ENCODE data around the gene ZNF543.
A peak's percentile ranks its signal among the peaks of the same experiment; 100 is the strongest.
"Not testable (repeated sequence)": the region's sequence is repeated elsewhere in the genome, so short reads cannot be mapped to it uniquely, and the experiment has no call there.

ZNF543 gene

DNA sequence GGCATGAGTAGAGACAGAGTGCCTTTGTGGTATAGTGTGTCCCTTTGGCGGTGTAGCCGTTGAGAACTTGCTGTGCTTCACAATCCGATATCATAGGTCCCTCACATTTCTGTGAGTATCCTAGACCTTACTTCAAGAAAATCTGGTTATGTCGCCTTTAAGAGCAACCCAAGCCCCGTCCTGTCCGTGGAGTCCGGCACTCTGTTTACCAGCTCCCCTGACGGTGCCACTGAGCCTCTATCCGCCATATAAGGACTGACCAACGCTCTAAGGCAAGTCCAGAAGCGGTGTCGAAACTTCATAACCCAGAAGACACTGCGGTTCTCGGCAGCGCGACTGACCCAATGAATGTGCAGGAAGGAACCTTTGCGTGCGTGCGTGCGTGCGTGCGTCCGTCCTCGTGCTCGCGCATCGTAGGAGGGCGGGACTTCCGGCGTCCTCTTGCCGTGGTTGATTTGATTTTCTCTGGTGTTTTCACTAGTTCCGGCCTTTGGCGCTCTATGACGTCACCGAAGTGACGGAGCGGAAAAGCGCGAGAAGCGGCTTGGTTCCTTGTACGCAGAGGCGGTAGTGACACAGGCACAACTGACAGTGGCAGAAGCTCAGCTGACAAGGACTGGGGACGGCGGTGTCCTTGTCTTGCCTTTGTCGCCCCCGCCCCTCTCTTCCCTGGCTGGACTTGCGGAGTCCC, 42.9 kb downstream of the ZNF543 start, which contains the start of the genes TRAPPC2B and ZNF547:
Gene TRAPPC2B, plus strand, starts transcription at position 555 of the 691 bp plus-strand sequence. CDS start 1,283 bp downstream, outside the sequence.
Gene ZNF547, plus strand, starts transcription at position 555 of the 691 bp plus-strand sequence. CDS start 5,005 bp downstream, outside the sequence.
- TF ChIP-seq, protein P1, sequence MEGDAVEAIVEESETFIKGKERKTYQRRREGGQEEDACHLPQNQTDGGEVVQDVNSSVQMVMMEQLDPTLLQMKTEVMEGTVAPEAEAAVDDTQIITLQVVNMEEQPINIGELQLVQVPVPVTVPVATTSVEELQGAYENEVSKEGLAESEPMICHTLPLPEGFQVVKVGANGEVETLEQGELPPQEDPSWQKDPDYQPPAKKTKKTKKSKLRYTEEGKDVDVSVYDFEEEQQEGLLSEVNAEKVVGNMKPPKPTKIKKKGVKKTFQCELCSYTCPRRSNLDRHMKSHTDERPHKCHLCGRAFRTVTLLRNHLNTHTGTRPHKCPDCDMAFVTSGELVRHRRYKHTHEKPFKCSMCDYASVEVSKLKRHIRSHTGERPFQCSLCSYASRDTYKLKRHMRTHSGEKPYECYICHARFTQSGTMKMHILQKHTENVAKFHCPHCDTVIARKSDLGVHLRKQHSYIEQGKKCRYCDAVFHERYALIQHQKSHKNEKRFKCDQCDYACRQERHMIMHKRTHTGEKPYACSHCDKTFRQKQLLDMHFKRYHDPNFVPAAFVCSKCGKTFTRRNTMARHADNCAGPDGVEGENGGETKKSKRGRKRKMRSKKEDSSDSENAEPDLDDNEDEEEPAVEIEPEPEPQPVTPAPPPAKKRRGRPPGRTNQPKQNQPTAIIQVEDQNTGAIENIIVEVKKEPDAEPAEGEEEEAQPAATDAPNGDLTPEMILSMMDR (IDR thresholded peaks at IDR 0.05; ENCODE audit: low read depth, low read length) = no peak
- H3K4me3 ChIP-seq (ENCODE audit: low read depth, low read length) = peak within 1 kb of the TSS; percentile 66

DNA sequence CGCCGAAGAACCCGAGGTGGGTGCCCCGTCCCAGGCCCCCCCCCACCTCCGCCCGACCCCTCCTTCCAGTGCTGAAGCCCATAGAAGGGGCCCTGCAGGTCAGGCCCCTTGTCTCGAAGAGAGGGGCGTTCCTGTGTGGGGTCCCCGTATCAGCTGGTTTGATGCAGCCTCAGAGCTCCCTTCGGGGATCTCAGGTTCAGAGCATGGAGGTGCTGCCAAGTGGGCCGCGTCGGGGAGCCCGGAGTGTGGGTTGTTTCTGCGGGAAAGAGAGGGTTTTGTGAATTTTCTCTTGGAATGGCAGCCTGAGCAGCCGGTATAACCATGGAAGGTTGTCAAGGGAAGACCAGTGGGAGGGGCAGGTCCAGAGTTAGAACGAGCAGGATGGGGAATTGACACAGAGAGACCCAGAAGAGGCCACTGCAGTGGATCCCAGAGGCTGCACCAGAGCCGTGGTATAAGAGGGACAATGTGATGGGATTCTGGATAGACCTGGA, 43.5 kb downstream of the ZNF543 start:
- H3K4me3 ChIP-seq (ENCODE audit: low read depth, low read length) = peak overlapping the region; percentile 66
- TF ChIP-seq, protein P1 (IDR thresholded peaks at IDR 0.05; ENCODE audit: low read depth, low read length) = no peak

DNA sequence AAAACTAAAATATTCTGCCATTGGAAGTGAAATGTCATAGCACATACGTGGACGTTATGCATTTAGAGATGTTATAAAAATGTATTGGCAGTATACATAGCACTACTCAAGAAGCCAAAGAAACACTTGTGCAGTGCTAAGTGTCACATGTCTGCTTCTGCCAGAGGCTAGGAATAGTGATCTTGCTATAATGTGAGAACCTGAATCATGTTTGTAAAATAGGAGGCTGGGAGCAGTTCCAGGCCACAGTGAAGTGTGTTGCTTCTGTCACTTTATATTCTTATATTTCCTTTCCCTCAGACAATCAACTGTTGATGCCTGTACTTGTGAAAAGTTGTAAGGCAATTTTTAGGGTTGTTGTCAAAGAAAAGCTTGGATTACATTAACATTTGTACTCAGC, 46.5 kb downstream of the ZNF543 start:
- H3K4me3 ChIP-seq (ENCODE audit: low read depth, low read length) = no peak overlapping the region
- TF ChIP-seq, protein P1 (IDR thresholded peaks at IDR 0.05; ENCODE audit: low read depth, low read length) = no peak

DNA sequence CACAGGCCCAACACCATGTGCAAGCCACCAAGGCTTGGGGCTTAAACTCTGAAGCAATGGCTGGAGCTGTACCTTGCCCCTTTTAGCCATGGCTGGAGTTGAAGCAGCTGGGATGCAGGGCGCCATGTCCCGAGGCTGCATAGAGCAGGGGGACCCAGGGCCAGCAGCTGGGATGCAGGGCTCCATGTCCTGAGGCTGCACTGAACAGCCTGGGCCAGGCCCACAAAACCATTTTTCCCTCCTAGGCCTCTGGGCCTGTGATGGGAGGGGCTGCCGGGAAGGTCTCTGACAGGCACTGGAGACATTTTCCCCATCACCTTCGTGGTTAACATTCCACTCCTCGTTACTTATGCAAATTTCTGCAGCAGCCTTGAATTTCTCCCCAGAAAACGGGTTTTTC, 53.9 kb downstream of the ZNF543 start:
- TF ChIP-seq, protein P1 (IDR thresholded peaks at IDR 0.05; ENCODE audit: low read depth, low read length) = no peak
- H3K4me3 ChIP-seq (ENCODE audit: low read depth, low read length) = no peak overlapping the region

DNA sequence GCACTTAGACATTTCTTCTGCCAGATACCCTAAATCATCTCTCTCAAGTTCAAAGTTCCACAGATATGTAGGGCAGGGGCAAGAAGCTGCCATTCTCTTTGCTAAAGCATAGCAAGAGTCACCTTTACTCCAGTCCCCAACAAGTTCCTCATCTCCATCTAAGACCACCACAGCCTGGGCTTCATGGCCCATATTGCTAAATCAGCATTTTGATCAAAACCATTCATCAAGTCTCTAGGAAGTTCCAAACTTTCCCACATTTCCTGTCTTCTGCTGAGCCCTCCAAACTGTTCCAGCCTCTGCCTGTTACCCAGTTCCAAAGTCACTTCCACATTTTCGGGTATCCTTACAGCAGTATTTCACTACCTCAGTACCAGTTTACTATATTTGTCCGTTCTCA, 54.4 kb downstream of the ZNF543 start:
- not testable (repeated sequence) for H3K4me3 ChIP-seq (ENCODE audit: low read depth, low read length)

DNA sequence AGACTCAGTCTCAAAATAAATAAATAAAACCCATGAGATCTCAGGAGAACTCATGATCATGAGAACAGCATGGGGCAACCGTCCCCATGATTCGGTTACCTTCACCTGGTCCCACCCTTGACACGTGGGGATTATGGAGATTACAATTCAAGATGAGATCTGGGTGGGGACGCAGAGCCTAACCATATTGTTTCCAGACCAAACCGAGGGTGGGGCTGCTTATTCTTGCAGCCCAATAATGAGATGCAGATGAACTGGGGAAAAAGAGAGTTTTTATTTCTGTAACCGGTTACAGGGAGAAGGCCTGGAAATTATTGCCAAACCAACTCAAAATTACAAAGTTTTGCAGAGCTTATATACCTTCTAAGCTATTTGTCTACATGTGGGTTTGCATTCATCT, 55.9 kb downstream of the ZNF543 start:
- TF ChIP-seq, protein P1 (IDR thresholded peaks at IDR 0.05; ENCODE audit: low read depth, low read length) = no peak

DNA sequence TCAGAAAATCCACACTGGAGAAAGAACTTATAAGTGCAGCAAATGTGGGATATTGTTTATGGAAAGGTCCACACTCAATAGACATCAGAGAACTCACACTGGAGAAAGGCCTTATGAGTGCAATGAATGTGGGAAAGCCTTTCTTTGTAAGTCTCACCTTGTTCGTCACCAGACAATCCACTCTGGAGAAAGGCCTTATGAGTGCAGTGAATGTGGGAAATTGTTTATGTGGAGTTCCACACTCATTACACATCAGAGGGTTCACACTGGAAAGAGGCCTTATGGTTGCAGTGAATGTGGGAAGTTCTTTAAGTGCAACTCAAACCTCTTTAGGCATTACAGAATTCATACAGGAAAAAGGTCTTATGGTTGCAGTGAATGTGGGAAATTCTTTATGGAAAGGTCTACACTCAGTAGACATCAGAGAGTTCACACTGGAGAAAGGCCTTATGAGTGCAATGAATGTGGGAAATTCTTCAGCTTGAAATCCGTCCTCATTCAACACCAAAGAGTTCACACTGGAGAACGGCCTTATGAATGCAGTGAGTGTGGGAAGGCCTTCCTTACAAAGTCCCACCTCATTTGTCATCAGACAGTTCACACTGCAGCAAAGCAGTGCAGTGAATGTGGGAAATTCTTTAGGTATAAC, 57.4 kb downstream of the ZNF543 start:
- TF ChIP-seq, protein P1 (IDR thresholded peaks at IDR 0.05; ENCODE audit: low read depth, low read length) = no peak
- H3K4me3 ChIP-seq (ENCODE audit: low read depth, low read length) = no peak overlapping the region

More for the DNA sequence above, 55.9 kb downstream of the ZNF543 start:
- no peak overlapping the region for H3K4me3 ChIP-seq (ENCODE audit: low read depth, low read length)
